HG03565 (cell line): Measurements from ENCODE around the gene OR4F15.

Source experiments
- ATAC-seq: cut with Tn5 transposase; IDR thresholded peaks from one replicate; pipeline ENCODE4 v1.9.1; 2021; ENCODE audit warnings: mild to moderate bottlenecking, moderate library complexity; ENCODE audit not compliant: unreplicated experiment

The OR4F15 gene

GRCh38 chr15:101803209-101803608, 8.8 kb upstream of the OR4F15 start, which contains the start of gene OR4F6:
TSS of gene OR4F6 (plus strand) at chr15:101803509. CDS start at chr15:101805720, 2,211 bp downstream.
- ATAC-seq, result no peak

GRCh38 chr15:101803676-101804075, 8.3 kb upstream of the OR4F15 start:
- ATAC-seq, result no peak

- ATAC-seq, result no peak
Observed at GRCh38 chr15:101804375-101804774, 7.6 kb upstream of the OR4F15 start.

DNA sequence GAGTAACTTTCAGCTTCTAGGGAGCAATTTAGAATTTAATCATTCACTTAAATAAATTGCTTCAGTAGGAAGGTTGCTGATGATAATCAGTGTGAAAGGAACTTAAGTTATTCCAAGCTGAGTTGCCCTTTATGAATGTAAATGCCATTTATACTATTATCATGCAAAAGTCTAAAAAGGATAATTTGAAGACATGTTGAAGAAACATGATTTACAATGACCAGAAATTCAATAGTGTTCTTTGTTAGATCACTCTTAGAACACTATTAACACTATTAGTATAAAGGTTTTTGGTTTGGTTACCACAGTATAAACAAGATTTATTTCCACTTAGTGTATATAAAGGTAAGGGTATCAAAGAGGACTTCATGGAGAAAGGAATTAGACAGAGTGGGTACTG, 7.1 kb upstream of the OR4F15 start:
- ATAC-seq, result no peak

DNA sequence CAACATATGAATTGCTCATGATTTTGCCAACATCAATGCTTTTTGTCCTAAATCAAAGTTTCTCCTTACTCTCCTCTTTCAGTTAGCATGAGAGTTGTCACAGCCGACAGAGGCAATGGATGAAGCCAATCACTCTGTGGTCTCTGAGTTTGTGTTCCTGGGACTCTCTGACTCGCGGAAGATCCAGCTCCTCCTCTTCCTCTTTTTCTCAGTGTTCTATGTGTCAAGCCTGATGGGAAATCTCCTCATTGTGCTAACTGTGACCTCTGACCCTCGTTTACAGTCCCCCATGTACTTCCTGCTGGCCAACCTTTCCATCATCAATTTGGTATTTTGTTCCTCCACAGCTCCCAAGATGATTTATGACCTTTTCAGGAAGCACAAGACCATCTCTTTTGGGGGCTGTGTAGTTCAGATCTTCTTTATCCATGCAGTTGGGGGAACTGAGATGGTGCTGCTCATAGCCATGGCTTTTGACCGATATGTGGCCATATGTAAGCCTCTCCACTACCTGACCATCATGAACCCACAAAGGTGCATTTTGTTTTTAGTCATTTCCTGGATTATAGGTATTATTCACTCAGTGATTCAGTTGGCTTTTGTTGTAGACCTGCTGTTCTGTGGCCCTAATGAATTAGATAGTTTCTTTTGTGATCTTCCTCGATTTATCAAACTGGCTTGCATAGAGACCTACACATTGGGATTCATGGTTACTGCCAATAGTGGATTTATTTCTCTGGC, 6.2 kb upstream of the OR4F15 start:
- no peak for ATAC-seq

DNA sequence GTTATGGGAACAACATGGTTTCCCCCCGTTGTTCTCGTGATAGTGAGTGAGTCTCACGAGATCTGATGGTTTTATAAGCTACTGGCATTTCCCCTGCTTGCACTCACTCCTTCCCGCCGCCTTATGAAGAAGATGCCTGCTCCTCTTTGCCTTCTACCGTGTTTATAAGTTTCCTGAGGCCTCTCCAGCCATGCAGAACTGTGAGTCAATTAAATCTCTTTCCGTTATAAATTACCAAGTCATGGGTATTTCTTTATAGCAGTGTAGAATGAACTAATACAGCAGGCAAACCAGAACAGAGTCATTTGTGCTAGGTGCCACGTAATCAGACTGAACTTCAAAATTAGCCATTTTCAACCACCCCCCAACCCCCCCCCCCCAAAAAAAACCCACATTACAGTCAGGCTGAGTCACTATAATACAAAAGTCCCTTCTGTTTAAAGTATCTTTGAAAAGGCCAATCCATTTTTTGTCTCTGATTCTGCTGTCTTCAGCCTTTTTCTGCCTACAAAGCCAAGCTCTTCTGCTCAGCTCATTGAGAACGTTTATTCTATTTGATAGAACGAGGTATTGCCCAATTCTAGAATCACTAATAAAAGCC, 4.6 kb upstream of the OR4F15 start:
- no peak for ATAC-seq

DNA sequence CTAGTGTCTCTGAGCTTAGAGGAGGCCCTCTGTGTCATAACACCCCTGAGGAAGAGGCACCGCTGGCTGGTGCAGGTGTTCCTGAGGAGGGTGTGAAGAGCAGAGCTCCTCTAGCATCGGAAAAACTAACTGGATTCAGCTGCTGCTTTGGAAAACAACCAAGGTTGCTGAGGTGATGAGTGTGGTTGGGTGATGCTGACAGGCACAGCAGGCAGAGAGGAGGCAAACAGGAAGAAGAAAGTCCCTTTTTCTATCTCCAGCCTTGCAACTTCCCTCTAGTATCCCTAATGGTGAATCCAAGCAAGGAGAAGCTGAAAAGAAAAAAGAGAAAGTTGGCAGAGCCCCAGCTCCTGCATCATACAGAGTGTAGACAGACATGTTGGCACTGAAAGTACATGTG, 3.8 kb upstream of the OR4F15 start:
- no peak for ATAC-seq

- no peak for ATAC-seq
Observed at GRCh38 chr15:101810456-101810855, 1.5 kb upstream of the OR4F15 start.

DNA sequence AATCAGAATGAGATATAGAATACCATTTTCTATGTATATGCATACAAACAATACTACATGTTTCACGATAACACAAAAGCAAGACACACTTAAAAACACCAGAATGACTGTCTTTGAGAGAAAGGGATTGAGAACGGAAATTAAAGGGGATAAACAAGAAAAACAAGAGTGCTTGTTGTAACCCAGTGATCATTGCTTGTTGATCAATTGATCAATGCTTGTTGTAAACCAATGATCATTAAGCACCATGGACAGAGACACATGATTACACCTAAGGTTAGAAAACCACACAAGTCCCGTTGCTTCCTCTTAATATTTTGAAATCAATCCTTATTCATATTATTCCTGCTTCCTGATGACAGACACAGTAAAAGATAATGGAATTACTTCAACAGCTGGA, 1.1 kb upstream of the OR4F15 start:
- ATAC-seq, result no peak

GRCh38 chr15:101813803-101814534, 2.0 kb downstream of the OR4F15 start:
- ATAC-seq, result no peak

GRCh38 chr15:101820781-101821180, 8.8 kb downstream of the OR4F15 start:
- no peak for ATAC-seq

DNA sequence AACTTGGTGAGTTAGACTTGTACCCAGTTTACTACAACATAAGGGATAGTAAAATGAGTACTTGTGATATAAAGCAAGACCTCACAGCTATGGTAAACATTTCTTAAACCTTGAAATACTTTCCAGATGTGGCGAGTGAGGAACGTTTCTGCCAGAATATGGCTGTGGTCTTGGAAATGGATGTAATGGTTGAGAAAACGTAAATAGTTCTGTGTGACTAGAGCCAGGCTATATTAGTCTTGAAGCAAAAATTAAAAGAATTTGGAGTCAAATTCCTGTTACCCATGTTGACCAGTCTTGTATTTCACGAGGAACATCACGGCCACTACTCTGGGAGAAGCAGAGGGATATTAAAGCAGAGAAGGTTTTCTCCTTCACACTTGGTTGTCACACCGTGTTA, 15.3 kb downstream of the OR4F15 start:
- ATAC-seq, result no peak

- ATAC-seq, result no peak
Observed at GRCh38 chr15:101828774-101829173, 16.8 kb downstream of the OR4F15 start.

DNA sequence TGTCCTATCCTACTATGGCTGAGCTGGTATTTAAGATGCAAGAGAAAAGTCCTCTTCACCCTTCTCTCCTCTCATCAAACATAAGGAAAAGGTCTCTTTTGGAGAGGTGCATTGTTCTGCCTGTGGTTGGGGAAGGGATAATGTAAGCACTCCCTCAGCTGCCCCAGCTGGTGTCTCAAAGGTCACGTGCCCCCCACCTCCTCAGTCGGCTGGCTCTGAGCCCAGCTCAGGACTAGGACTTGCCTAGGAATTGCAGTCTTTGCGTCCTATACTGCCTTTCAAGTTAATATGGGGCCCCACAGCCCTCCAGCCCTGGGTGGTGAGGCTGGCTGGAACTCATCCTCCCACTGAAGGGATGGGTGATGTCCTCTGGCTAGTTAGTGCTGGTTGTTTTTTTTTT, 29.7 kb downstream of the OR4F15 start:
- no peak for ATAC-seq

- ATAC-seq, result no peak
Observed at GRCh38 chr15:101844916-101845315, 32.9 kb downstream of the OR4F15 start.

- ATAC-seq, result no peak
Observed at GRCh38 chr15:101852356-101852755, 40.4 kb downstream of the OR4F15 start.
